Stimulated activated naive CD8-positive, alpha-beta T cell treated with anti-CD3 and anti-CD28 coated beads, Interleukin-15, amount 100 ng/mL, for 72 hours (primary cell): ENCODE data around the gene BCL2.

Source experiments
- ATAC-seq: fragments of 150-1000 bp; cut with Tn5 transposase; 2 replicates; pipeline ENCODE4 v1.10.0; 2021; ENCODE audit warnings: mild to moderate bottlenecking, moderate library complexity
- DNase-seq, 2 donors: peaks; one replicate each; pipeline ENCODE4 v3.0.0; 2021 to 2022
- H3K27ac Mint-ChIP-seq, 2 donors: one replicate each; pipeline ENCODE4 v1.8.0; 2022; ENCODE audit warnings: mild to moderate bottlenecking in 2 of 2, mixed read lengths in 2 of 2, moderate library complexity in 2 of 2
- H3K27me3 Mint-ChIP-seq: one replicate; pipeline ENCODE4 v1.8.0; 2022; ENCODE audit warnings: mixed read lengths
- H3K4me1 Mint-ChIP-seq: one replicate; pipeline ENCODE4 v1.8.0; 2022; ENCODE audit warnings: mild to moderate bottlenecking, mixed read lengths
- H3K4me3 Mint-ChIP-seq, 2 donors: one replicate each; pipeline ENCODE4 v1.8.0; 2022; ENCODE audit warnings: mild to moderate bottlenecking in 2 of 2, mixed read lengths in 2 of 2, moderate library complexity in 1 of 2
- H3K9me3 Mint-ChIP-seq, 2 donors: one replicate each; pipeline ENCODE4 v1.8.0; 2022; ENCODE audit warnings: mixed read lengths in 2 of 2

Gene BCL2

DNA sequence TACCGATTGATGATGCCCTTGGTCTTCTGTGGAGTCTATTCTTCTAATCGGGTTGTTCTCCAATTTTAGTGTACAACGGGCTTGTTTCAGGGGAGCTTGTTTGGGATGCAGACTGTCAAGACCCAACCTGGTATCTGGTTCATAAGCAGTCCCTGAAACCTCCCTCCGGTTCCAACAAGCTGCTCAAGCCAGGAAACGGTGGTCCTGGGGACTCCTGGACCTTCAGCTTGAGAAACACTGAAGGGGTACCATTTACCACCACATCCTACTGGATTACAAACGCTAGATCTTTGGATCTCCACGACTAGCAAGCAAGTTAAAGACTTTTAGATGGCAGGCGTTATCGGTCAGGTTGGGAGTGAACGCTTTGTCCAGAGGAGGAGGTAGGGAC lies 2.0 kb downstream of the BCL2 start:
- no peak for ATAC-seq
- Mint-ChIP-seq H3K4me1 (peaks cover 48% of the 10 kb centered on the region), H3K27ac (peak overlapping the region; percentile 90 to 97), H3K9me3 (no peaks in the 10 kb centered on the region), H3K27me3 (no peaks in the 10 kb centered on the region), H3K4me3 (peak overlapping the region; percentile 94 to 97)
- DNase-seq, result no peak

DNA sequence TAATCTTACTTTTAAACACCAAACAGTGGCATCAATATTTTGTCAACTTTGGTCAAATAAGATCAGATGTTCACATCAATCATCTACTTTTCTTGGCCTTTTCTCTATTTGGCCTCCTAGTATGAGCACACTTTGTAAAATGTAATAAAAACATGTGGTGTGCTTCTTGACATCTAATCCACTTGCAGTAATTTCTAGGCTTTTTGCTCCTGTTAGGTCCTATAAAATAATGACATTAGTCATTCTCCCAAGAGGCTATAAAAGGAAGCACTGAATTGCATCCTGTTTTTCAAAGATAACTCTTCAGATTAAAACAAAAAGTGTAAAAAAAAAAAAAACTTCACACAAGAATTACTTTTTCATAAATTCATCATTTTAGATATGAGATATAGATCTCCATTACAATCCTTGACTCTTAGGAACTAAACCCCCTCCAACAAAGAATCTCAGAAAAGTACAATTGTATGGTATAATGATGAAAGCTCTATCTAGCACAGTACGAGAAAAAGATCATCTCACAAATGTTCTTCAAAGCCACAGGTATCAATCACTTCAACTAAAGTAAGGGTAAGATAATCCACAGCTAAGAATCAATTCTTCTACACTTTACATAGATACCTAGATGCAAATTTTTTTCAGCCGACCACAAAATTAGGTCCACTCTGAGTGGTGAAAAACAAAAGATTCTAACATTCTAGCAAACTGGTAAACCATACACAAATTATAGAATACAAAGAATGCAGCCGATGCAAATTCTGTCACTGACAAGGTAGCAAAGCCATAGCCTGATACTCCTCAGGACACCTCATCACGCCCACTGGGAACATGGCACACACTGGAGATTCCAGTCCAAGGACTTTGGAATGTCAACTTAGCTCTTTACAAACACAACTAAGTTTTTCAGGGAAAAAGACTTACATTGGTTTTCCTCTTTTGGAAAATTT lies 2.7 kb downstream of the BCL2 start:
- Mint-ChIP-seq H3K27ac (peak overlapping the region; percentile 94 to 97), H3K27me3 (no peaks in the 10 kb centered on the region), H3K4me1 (peaks cover 48% of the 10 kb centered on the region), H3K9me3 (no peaks in the 10 kb centered on the region), H3K4me3 (peak overlapping the region; percentile 94 to 97)
- ATAC-seq (no peak), DNase-seq (no peak)

DNA sequence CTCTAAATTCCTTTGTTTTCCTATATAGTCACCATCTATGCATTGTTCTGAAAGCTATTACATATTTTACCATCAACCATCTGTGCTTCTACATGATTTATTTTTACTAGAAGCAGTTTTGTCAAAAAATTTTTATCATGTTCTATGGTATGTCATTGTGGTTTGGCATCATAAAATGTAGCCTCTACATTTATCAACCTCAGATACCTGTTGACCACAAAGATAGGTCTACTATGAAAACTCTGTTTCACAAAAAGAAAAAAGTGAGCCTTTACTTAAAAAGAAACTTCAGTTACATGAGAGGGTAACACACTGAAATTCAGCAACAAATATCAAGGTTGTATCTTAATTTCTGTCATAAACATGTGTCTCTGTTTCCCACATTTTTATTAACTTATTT lies 3.7 kb downstream of the BCL2 start:
- Mint-ChIP-seq H3K4me3 (peak overlapping the region; percentile 94 to 97), H3K27ac (peak overlapping the region; percentile 80 to 88)

DNA sequence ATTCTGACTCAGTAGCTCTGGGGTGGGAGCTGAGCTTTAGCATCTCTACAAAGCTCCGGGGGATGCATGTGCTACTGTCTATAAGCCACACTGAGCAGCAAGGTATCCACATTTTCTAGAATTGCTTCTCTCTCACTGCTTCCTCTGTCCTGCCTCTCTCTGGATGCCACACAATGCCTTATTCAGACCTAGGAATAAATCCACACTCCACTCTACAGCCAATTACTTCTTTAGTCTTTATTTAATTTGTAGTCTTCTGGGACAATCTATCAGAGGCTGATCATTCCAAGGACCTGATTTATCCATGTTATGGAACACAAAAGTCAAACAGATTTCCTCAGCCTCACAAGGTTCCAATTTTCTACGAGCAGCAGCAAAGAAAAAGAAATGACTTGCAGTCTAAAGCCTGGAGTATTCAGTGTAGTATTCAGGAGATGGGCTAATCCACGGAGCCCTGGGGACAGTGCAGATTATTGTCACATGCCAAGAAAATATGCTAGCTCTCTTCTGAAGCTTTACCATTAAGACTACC lies 4.4 kb downstream of the BCL2 start:
- no peak for DNase-seq
- no peaks in the 10 kb centered on the region for H3K27me3 Mint-ChIP-seq
- ATAC-seq, result no peak
- H3K4me1 Mint-ChIP-seq, result peaks cover 52% of the 10 kb centered on the region
- H3K9me3 Mint-ChIP-seq, result no peaks in the 10 kb centered on the region
- H3K27ac Mint-ChIP-seq, result peak overlapping the region in 1 of 2 donors; percentile 57
- peak overlapping the region; percentile 94 to 97 for H3K4me3 Mint-ChIP-seq

More for the DNA sequence above, 3.7 kb downstream of the BCL2 start:
- peaks cover 49% of the 10 kb centered on the region for H3K4me1 Mint-ChIP-seq
- H3K9me3 Mint-ChIP-seq, result no peaks in the 10 kb centered on the region
- ATAC-seq (no peak), DNase-seq (no peak)
- H3K27me3 Mint-ChIP-seq, result no peaks in the 10 kb centered on the region

DNA sequence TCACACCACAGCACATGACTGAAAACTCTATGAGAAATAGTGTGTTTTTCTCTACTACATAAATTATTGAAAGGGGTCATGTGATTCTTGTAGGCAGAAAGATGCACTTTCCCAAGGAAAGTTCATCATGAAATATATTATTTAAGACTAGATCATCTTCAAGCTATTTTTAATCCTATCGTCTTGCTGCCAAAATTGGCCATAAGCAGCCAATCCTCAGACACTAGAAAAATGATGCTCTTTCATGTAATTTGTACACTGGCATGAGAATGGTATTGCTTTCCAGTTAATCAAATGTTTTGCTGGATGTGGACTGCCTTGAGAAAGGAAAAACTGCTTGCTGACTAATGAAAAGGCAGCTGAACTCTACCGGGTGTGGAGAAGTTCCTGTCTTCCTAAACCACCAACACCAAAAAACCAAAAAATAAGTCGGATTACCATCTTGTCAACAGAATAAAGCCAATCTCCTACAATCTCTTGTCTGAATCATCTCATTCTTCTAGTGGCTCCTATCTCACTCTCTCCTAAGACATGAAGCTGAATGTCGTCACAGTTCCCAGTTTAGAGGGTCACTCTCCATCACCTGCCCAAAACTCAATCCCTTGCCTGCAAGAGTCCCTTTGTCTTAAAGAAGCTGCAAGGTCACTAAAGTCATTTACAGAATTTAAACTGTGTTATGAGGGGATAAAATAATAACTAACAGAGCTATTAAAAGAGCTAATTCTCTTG lies 5.3 kb downstream of the BCL2 start:
- Mint-ChIP-seq H3K9me3 (no peaks in the 10 kb centered on the region), H3K4me1 (peaks cover 62% of the 10 kb centered on the region), H3K4me3 (peak overlapping the region; percentile 94 to 97), H3K27me3 (no peaks in the 10 kb centered on the region), H3K27ac (peak overlapping the region in 1 of 2 donors; percentile 79)
- no peak for ATAC-seq
- no peak for DNase-seq

DNA sequence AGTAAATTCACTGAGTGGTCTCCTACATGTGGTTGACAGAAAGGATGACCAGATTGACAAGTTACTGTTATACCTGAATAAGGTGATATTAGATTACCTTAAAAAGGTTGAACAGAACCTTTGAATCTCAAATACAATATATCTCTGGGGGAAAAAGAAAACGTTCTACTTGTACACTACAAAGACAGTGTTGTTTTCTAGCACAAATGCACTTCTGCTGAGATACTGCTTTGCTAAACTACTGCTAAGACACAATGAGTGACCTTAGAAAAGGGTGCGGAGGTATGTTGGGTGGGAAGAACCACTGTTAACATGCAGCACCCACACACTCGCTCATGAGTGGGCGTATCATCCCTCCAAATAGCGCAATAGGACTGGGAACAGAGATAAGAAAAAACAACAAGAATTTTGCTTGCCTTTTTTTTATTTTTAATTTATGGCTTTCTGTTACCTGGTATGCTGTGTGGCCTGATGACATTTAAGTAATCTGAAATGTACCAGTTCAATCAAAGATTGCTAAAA lies 6.1 kb downstream of the BCL2 start:
- Mint-ChIP-seq H3K9me3 (no peaks in the 10 kb centered on the region), H3K27me3 (no peaks in the 10 kb centered on the region), H3K4me1 (peaks cover 67% of the 10 kb centered on the region), H3K4me3 (peak overlapping the region; percentile 94 to 97), H3K27ac (peak overlapping the region; percentile 45 to 69)
- DNase-seq, result no peak
- no peak for ATAC-seq

DNA sequence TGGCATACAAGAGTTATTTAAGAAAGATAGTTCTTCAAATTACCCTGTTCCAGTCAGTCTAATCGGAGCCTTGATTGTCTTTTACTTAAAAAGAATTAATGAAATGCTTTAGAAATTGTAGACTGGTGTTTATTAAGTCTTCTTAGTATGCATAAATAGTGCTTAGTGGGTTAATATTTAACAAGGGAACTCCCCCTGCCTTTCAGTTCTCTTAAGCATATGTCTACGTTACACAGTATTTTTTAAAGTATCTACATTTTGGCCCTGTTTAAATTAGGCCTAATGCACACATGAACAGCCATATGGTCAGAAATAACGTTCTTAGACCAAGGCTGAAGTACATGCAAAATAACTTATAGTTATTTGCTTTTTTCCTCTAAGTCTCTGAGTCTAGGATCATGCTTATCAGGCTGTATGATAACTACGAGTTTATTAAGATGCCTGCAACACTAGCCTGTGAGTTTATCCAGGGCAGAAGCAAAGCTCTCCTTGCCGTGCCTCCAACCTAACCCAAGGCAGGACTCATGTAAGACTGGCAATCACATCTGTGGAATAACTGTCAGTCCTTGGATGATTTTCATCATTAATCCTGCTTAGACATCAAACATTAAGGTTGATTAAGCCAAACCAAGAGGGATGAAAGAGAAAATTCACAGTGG lies 6.7 kb downstream of the BCL2 start:
- peaks cover 71% of the 10 kb centered on the region for H3K4me1 Mint-ChIP-seq
- H3K27me3 Mint-ChIP-seq, result no peaks in the 10 kb centered on the region
- H3K4me3 Mint-ChIP-seq, result peak overlapping the region; percentile 94 to 97
- DNase-seq (no peak), ATAC-seq (no peak)
- no peaks in the 10 kb centered on the region for H3K9me3 Mint-ChIP-seq
- H3K27ac Mint-ChIP-seq, result peak overlapping the region in 1 of 2 donors; percentile 69

DNA sequence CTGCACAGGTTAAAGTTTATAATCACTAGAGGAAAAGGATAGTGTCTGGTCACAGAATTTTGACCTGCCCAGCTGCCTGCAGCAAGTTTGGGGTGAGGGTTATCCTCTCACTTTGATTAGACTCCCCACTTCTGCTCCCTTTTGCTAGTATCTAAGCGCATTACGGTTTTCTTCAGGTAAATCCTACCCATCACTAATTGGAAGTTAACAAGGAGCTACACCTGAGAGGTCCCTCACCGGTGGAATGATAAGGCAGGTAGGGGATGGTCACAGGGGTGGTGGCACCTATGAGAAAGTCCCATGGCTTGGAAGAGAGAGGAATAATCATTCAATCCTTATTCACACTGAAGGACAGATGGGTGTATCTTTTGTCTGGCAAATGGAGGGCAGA lies 7.6 kb downstream of the BCL2 start:
- Mint-ChIP-seq H3K27ac (no peak overlapping the region), H3K4me3 (peak overlapping the region; percentile 45 to 94)
- no peak for ATAC-seq

DNA sequence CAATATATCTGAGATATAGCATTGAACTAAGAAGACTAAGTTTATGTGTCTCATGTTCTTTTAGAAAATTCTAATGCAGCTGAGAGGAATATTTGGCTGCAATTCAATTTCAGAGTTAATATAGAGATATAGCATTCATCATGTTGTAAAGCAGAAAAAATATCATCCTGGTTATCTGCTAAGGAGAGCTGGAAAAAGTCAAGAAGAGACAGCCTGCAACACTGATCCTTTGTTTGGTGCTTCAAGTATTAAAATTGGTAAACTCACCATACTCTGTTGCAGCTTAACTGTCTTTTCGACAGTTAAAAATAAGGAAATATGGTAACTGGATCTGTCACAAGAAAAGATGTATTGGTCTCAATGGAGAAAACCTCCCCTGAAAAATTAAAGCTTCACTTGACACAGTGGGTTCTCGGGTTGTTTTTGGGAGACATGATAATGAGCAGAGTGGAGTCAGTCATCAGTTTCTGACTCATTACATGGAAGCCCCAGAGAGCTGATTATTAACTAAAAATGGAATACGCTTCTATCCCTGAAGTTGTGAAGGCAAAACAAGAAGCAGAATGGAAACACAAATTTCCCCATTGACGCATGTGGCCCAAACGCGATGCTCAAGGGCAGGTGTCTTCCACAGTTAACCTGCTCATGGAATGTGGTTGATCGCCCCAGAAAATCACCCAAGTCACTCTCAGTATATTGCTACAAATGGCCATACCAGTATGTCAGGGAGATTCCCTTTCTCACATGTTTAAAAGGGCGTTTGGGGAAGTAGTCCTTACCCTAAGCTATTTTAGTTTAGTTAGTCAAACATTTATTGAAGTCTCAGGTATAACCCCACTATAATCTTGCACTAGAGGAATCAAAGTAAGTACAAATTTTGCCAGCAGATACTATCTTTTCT lies 8.2 kb downstream of the BCL2 start:
- Mint-ChIP-seq H3K27ac (peak overlapping the region in 1 of 2 donors; percentile 45), H3K27me3 (no peaks in the 10 kb centered on the region), H3K4me1 (peaks cover 85% of the 10 kb centered on the region), H3K9me3 (no peaks in the 10 kb centered on the region), H3K4me3 (peak overlapping the region; percentile 34 to 45)
- no peak for DNase-seq
- ATAC-seq, result peak; percentile 54

More for the DNA sequence above, 7.6 kb downstream of the BCL2 start:
- Mint-ChIP-seq H3K9me3 (no peaks in the 10 kb centered on the region), H3K27me3 (no peaks in the 10 kb centered on the region), H3K4me1 (peaks cover 79% of the 10 kb centered on the region)
- no peak for DNase-seq

DNA sequence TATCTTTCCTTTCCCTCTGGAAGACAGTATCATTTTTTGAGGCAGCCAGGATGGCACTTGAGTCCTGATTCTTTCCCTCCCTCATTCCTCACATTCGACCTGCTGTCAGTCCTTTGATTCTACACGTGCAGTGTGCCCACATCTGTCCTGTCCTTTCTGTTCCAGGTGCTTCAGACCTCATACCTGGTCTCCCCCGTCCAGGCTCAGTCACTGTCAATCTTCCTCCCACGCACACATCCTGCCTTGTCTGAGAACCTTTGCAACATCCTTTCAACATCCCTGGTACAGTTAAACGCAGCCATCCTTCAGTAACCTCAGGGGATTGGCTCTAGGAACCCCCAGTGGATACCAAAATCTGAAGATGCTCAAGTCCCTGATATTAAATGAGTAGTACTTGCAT lies 10.1 kb downstream of the BCL2 start:
- no peaks in the 10 kb centered on the region for H3K9me3 Mint-ChIP-seq
- ATAC-seq, result peak; percentile 81
- no peaks in the 10 kb centered on the region for H3K27me3 Mint-ChIP-seq
- DNase-seq, result peak; percentile 25 to 47
- peaks cover 92% of the 10 kb centered on the region for H3K4me1 Mint-ChIP-seq
- peak overlapping the region; percentile 17 to 38 for H3K4me3 Mint-ChIP-seq
- peak overlapping the region in 1 of 2 donors; percentile 0 for H3K27ac Mint-ChIP-seq

DNA sequence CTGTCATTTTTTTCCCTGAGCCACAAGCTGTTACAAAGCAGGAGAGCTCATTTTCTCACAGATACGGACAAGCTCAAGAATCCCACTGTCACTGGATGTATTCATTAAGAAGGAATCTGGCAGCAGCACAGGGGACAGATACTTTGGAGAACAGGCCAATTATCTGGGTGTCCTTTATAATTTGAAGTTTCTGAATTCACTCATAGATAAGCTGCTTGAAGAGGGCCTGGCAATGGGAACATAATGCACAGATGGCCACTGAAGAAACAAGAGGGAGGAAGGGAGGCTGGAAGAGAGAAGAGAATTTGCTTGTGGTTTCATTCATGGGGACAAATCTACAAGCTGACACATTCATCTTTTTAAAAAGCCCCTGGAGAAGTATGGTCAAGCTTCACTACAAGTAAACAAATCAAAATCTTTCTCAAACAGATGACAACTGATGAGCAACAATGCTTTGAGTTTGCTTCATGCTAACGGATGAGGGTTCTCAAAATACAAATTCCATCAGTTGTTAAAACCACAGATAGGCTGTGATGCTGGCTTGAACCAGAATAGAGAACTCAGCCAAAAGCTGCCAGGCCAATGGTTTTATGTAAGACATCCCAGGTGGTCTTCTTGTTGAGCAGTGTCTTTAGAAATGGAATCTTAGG lies 11.9 kb downstream of the BCL2 start:
- ATAC-seq (no peak), DNase-seq (no peak)
- no peak overlapping the region for H3K27ac Mint-ChIP-seq
- no peaks in the 10 kb centered on the region for H3K9me3 Mint-ChIP-seq
- no peaks in the 10 kb centered on the region for H3K27me3 Mint-ChIP-seq
- H3K4me3 Mint-ChIP-seq, result no peak overlapping the region
- H3K4me1 Mint-ChIP-seq, result peaks cover 92% of the 10 kb centered on the region

DNA sequence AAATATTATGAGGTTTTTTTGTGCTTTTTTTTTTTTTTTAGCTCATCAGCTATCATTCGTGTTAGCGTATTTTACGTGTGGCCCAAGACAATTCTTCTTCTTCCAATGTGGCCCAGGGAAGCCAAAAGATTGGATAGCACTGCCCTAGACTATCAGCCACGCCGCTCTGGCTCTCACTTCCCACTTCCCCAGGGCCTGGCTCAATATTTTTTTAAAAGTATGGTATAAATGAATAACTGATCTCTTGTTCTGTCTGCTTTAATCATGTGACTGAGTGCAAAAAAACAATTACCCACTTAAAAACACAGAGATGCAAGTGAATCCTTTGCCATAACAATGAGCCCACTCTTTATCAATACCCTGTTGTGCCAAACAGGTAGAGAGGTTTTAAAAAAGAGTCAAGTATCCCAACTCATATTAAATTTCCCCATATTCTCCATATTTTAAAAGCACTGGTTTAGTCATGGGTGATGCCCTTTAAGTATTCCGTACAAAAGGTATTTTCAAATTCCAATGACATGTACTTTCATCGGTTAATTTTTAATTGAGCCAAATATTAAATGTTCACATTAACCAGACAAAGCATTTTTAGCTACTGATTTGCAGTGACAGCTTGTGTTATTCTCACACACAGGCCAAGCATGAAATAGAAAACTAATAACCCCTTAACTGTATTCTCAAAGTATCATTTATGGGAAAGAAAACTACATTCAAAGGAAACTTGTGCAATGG lies 12.6 kb downstream of the BCL2 start:
- ATAC-seq (no peak), DNase-seq (no peak)
- H3K27me3 Mint-ChIP-seq, result no peaks in the 10 kb centered on the region
- H3K27ac Mint-ChIP-seq, result peak overlapping the region in 1 of 2 donors; percentile 55
- peaks cover 92% of the 10 kb centered on the region for H3K4me1 Mint-ChIP-seq
- H3K4me3 Mint-ChIP-seq, result peak overlapping the region in 1 of 2 donors; percentile 42
- H3K9me3 Mint-ChIP-seq, result no peaks in the 10 kb centered on the region

DNA sequence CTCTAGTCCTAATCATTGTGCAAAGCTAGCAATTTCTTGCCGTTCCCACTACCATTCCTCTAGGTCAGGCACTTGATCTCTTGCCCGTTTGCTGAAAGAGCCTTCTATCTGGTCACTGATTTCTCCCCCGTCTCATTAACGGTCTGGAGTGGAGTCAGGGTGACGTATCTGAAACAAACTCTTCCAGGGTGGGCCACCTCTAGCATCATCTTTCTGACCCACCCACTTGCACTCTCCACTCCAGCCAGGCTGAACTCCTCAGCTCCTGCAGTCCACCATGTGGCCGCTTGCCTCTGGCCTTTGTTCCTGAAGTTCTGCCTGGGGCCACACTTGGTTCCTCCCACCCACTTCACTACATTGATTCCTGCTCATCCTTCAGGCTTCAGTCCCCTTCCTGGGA lies 13.3 kb downstream of the BCL2 start:
- no peak for DNase-seq
- no peaks in the 10 kb centered on the region for H3K9me3 Mint-ChIP-seq
- ATAC-seq, result no peak
- H3K27me3 Mint-ChIP-seq, result no peaks in the 10 kb centered on the region
- H3K4me1 Mint-ChIP-seq, result peaks cover 92% of the 10 kb centered on the region
- H3K27ac Mint-ChIP-seq, result no peak overlapping the region
- H3K4me3 Mint-ChIP-seq, result peak overlapping the region in 1 of 2 donors; percentile 1
